HG03469 (cell line): ENCODE results near the gene CDH1.
"Not testable (repeated sequence)": the region's sequence is repeated elsewhere in the genome, so short reads cannot be mapped to it uniquely, and the experiment has no call there.

ENCODE experiments used
- ATAC-seq: cut with Tn5 transposase; IDR thresholded peaks from one replicate; pipeline ENCODE4 v1.9.1; 2021; ENCODE audit warnings: mild to moderate bottlenecking, moderate library complexity, moderate number of reproducible peaks; ENCODE audit not compliant: unreplicated experiment

CDH1 gene

DNA sequence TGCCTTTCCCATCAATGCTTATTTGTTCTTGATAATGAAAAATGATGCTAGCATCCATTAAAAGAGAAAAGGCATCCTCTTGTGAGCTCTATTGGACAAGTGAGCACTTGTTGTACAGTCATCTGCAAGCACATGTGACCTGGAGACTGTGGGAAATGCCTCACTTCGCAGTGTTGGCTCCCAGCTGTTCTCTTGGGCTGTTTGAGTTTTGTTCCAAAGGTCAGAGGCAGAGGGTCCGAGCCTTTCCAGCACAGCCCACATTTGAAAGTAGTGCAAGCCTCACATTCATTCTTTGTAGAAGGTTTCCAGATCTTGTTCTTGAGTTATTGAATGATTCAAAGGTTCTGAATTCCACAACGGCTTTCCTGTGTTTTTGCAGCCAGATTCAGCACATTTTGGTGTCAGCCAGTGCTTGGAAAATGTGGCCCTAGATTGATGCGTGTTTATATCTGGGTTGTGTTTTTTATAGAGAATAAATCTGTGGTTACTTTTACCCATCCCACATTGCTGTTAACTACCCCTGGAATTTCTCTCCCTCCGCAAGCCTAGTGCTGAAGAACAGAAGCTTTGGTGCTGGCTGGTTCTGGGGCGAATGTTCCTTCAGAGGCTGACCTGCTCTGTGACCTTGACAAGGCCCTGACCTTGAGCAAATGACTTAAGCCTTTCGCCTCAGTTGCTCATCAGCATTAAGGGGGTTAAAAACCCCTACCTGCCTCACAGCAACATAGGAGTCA lies 49.8 kb downstream of the CDH1 start:
- ATAC-seq, result no peak

DNA sequence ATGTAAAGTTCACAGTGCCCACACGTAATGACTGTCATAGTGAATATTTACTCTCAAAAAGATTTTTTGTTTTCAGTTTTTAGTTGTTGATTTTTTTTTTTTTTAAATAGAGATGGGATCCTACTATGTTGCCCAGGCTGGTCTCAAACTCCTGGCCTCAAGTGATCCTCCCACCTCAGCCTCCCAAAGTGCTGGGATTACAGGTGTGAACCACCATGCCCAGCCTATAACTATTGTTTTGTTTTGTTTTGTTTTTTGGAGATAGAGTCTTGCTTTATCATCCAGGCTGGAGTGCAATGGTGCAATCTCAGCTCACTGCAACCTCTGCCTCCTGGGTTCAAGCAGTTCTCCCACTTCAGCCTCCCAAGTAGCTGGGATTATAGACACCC lies 50.3 kb downstream of the CDH1 start:
- ATAC-seq, result not testable (repeated sequence)

DNA sequence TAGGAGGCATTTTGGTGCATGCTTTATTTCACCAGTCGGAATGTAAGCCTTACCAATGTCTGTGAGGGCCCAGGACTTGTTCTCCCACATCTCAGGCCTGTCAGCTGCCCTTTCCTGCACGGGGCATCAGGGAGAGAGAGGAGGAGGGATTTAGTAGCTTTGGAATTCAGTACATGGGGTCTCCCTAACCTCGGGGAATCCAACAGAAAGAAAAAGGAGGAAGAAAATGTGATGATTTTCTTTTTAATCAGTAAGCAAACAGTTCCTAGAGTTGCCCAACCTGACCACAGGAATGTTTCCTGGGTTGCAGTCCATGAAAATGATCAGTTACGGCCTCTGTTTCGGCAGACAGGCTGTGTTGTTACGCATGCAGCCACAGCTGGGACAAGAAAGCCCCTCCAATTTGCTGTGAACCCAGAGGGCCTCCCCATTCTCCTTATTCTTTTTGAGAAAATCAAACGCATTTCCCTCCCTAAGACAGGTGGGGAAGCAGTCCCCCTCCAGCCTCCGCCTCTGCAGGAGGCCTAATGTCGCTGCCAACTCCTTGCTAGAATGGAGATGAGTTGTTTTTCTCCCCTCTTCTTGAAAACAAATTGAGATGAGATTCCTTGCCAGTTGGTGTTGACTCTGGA lies 53.2 kb downstream of the CDH1 start:
- no peak for ATAC-seq

DNA sequence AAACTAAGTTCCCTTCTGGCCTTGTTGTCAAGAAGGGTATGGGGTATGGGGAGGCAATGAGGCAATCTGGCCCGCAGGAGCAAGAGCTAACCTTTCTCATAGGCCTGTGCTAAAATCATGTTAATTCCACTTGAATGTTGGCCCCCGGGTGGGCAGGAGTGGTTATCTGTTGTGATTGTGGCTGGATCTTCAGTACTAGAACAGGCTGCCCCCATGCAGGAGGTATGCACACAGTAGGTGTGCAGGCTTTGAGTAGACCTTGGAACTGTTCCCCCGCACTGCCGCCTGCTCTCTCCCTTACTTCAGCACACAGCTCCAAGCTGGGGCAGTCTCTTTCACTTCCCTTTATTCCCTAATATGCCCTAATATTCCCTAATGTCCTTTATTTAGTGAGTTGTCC lies 53.9 kb downstream of the CDH1 start:
- no peak for ATAC-seq

DNA sequence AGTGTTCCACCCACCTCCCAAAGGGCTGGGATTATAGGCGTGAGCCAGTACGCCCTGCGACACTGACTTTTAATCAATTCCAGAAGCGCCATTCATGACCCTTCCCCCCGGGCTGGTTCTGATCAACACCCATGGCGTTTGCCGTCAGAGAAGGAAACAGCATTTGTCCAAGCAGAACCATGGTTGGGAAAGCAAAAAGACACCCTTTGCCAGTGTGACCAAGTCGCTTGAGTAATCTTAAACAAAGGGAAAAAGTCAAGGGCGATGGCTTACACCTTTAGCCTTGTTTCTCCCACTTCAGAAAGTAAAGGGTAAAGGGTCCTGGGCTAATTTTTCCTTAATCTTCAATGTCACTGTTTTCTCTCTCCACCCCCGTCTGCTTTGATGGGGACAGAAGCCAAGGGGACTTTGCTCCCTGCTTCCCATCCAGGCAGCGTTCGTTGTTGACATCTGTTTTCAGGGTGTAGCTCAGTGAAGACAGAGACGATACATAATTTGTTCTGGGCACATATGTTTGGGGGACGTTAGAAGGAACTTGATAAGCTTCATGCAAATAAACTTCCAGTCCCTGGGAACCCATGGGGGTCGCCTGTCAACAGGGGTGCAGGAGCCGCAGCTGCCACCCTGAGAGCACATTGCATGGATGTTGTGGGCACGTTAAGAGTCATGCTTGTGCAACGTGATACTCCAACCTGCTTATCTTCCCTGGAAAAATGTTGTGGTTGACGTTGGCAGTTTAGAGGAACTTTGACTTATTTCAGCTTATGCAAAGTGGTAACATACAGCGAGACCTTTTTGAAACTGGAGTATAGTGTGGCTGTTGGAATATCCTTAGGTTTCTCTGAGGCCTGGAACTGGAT lies 55.6 kb downstream of the CDH1 start:
- ATAC-seq, result no peak

DNA sequence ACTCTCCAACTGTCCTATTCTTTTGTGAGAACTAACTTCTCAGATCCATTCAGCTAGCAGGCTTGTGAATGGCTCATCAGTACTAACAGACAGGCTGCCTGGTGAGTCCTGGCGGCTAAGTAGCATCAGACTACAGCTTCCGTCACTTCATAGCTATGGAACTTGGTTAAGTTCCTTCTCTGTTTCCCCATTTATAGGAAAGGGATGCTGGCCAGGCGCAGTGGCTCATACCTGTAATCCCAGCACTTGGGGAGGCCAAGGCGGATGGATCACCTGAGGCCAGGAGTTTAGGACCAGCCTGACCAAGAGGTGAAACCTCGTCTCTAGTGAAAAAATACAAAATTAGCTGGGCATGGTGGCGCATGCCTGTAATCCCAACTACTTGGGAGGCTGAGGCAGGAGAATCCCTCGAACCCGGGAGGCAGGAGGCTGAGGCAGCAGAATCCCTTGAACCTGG lies 56.3 kb downstream of the CDH1 start:
- no peak for ATAC-seq

DNA sequence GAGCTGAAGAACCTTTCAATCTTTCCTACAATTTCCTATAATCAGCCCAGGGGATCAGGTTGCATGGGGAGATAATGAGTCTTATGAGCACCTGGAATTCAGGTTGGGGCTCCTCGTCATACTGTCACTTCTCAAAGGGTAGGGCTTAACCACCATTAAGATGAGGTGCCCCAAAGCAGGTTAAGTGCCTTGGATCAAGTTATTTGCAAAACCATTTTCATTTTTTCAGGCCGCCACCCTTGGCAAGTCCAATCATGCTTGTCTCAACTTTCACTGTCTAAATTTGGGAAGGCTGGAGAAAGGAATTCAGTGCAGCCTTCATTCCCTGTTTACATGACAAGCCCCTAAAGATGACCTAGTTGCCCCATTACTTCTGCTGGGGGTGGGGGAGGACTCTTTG lies 61.3 kb downstream of the CDH1 start:
- ATAC-seq, result no peak

DNA sequence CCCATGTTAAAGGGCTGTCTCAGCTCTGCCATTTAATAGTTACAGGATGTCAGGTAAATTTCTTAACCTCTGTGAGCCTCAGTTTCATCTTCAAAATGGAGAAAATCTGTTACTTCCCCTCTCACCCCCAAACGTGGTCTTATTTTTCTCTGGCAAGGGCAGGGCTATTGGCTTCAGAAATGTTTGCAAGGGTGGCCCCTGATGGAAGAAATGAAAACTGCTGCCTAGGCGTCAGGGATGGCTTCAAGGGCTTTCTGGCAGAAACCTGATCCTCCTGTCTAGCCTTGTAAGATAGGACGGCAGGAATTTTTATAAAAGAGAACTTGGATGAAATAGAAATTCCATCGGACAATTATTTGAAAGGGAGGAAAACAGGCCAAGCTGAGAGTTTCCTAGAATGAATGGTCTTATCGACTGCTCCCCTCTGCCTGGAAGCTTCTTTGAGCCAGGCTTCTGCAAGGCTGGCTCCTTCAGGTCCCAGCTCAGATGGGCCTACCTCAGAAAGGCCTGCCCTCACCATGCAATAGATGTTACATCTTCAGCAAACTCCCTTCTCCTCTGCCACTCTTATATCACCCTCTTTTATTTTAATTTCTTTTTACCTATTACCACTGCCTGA lies 63.3 kb downstream of the CDH1 start:
- ATAC-seq, result no peak

DNA sequence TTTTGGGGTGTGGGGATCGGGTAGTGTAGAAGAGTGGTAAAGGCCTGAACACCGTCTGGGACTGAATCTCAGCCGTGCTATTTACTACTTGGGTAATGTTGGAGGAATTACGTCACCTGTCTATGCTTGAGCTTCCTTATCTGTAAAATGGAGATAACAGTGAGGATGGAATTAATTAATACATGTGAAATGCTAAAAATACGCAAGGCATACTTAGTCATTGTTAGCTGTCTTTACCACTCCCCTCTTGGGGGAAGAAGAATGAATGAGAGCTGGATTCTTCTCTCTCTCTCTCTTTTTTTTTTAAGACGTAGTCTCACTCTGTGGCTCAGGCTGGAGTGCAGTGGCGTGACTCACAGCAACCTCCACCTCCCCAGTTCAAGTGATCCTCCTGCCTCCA lies 65.1 kb downstream of the CDH1 start:
- ATAC-seq, result no peak

DNA sequence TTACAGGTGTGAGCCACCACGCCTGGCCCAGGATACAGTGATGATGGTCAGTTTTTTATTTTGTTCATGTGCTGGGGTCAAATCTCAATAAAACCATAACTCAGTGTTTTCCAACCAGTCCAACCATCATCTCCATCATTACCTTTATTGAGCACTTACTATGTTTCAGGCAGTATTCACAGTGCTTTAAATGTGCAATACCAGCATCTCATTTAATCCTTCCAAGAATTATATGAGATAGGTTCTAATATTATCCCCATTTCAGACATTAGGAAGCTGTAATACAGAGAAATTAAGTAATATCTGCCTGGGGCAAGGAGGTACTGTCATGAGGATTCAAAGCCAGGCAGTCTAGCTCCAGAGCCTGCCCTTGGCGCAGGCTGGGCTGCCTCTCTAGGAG lies 69.3 kb downstream of the CDH1 start:
- ATAC-seq, result no peak

DNA sequence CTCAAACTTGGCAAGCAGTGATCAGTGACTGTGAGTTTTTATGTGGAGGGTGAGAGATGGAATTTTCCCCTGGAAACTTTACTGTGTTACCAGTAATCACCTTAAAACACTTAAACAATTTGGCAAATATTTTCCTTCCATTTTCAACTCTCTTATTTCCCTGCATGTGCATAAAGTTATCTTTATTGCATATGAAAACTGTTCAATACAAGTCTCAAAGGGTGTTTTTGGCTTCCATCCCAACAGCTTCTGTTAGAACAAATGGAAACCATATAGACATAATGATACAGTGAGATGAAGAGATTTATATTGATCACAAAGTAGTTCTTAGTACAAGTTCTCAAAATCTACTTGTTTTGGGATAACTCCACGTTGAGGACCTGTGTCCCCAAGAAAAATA lies 69.9 kb downstream of the CDH1 start:
- no peak for ATAC-seq

DNA sequence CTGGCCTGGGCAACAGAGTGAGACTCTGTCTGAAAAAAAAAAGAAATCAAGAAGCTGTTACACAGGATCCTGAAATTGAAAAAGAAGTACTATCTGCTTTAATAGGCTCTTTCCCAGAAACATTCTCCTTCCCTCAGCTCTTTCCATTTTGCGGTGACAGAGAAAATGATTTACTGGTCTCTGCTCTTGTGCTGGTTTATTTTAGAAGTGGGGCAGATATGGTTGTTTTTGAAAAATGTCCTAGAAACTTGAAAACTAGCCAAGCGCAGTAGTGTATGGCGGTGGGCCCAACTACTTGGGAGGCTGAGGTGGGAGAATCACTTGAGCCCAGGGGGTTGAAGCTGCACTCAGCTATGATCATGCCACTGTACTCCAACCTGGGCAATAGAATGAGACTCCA lies 77.4 kb downstream of the CDH1 start:
- ATAC-seq, result no peak

DNA sequence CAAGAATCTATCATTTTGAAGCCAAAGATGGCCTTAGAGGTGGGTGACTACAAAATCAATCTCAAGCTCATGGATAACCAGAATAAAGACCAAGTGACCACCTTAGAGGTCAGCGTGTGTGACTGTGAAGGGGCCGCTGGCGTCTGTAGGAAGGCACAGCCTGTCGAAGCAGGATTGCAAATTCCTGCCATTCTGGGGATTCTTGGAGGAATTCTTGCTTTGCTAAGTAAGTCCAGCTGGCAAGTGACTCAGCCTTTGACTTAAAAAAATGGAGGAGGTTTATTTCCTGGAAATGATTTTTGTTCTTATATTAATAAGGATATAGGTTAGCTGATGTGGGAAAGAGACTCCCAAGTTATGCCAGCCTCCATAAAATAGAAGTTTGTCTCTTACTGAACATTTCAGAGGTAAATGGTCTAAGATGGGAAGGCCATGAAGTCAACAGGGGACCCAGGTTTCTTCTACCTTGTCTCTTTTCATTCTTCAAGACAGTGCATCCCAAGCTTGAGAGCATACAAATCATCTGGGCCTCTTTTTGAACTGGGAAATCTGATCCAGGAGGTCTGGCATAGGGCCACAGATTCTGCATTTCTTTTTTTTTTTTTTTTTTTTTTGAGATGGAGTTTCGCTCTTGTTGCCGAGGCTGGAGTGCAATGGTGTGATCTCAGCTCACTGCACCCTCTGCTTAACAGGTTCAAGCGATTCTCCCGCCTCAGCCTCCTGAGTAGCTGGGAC lies 86.5 kb downstream of the CDH1 start:
- ATAC-seq, result no peak

DNA sequence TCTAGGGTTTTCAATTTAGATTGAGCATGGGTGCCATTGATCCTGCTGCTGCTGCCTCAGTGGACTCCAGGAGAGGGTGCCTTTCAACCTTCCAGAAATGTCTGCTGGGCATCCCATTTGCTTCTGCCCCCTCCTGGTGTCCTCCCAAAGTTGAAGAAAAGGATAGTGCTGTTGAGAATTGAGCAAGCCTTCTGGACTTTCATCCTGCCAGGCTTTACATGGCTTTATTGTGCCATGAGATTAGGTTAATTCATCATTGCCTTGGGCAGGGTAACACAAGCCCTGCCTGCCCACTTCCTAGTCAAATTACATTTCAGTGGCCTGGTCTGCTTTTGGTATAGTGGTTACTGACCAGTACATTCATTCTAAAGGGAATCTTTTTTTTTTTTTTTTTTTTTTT lies 88.3 kb downstream of the CDH1 start:
- ATAC-seq, result no peak

DNA sequence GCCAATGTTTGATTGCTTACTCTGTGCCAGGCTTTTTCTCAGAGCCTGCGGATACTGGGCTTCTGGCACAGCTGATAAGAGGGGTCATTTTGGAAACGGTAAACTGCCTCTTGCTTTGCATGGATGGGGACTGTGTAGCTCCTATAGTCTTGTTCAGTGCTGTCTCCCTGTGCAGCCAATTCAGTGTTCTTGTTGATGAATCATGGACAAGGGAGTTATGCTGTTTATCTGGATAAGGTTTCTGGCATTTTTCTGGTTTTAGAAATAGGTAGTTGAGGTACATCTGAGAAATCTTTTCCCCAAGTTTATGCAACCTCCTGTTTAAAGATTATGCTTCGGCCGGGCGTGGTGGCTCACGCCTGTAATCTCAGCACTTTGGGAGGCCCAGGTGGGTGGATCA lies 89.6 kb downstream of the CDH1 start:
- no peak for ATAC-seq

DNA sequence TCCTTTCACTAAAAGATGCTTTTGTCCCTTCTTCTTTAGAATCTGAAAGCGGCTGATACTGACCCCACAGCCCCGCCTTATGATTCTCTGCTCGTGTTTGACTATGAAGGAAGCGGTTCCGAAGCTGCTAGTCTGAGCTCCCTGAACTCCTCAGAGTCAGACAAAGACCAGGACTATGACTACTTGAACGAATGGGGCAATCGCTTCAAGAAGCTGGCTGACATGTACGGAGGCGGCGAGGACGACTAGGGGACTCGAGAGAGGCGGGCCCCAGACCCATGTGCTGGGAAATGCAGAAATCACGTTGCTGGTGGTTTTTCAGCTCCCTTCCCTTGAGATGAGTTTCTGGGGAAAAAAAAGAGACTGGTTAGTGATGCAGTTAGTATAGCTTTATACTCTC lies 96.2 kb downstream of the CDH1 start:
- no peak for ATAC-seq

DNA sequence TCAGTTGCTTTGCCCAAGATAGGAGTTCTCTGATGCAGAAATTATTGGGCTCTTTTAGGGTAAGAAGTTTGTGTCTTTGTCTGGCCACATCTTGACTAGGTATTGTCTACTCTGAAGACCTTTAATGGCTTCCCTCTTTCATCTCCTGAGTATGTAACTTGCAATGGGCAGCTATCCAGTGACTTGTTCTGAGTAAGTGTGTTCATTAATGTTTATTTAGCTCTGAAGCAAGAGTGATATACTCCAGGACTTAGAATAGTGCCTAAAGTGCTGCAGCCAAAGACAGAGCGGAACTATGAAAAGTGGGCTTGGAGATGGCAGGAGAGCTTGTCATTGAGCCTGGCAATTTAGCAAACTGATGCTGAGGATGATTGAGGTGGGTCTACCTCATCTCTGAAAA lies 97.5 kb downstream of the CDH1 start:
- ATAC-seq, result no peak

DNA sequence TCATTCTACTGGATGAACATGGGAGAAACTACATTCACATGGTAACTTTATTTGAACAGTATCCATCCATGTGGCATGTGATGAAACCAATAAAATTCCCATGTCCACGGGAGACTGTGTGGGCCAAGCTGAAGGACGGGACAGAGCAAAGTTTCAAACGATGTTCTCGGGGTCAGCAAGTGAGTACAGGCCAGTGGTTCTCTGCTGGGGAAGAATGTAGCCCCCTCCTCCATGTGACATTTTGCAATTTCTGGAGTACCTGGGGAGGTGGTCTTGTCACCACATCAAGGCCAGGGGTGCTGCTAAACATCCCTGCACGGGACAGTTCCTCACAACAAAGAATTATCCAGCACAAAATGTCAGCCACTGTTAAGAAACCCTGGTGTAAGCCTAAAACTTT lies 98.9 kb downstream of the CDH1 start:
- no peak for ATAC-seq

DNA sequence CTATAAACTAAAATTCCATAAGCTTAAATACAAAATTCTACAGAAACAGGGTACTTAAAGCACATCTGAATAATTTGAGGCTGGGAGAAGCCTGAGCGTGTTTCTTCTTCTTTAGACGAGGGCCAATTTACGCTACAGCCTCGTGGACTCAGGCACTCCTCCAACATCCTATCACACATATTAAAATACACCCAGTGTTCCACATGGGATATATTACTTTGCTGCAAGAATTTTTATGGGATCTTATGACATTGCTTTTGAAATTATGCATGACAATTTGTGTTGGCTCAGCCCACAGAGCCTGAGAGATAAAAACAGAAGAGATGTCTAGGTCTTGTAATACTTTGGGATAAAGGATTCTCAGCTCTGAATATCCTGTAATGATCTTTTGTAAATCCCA lies 102.7 kb downstream of the CDH1 start:
- no peak for ATAC-seq

DNA sequence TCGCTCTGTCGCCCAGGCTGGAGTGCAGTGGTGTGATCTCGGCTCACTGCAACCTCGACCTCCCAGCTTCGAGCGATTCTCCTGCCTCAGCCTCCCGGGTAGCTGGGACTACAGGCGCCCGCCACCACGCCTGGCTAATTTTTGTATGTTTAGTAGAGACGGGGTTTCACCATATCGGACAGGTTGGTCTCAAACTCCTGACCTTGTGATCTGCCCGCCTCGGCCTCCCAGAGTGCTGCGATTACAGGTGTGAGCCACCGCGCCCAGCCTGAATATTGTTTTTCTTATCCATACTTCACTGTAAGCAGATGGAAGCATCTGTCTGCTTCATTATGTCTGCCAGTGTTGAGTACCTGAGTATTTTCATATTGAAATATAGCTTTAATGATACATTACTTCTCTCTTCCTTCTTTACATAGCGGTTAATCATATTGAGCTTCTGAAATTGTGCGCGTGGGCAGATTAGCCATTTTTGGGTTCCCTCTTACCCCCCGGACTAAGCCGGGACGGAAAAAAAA lies 105.9 kb downstream of the CDH1 start:
- ATAC-seq, result not testable (repeated sequence)
